ENCODE results near the gene CORO6.

The CORO6 gene

GRCh38 chr17:29630630-29631193 is 8.0 kb upstream of the CORO6 start:
- DNase-seq = no peak

GRCh38 chr17:29629839-29630238 is 7.1 kb upstream of the CORO6 start:
- no peak for DNase-seq

- no peak for DNase-seq
Observed at GRCh38 chr17:29628644-29629043, 5.9 kb upstream of the CORO6 start.

GRCh38 chr17:29627951-29628350 is 5.2 kb upstream of the CORO6 start:
- no peak for DNase-seq

- DNase-seq = no peak
Observed at GRCh38 chr17:29625037-29625750, 2.5 kb upstream of the CORO6 start.

GRCh38 chr17:29624586-29624985 is 1.9 kb upstream of the CORO6 start:
- no peak for DNase-seq

- no peak for DNase-seq
Observed at GRCh38 chr17:29623283-29623647, 553 bp upstream of the CORO6 start.

- no peak for DNase-seq
Observed at GRCh38 chr17:29621751-29622194, 939 bp downstream of the CORO6 start.

- no peak for DNase-seq
Observed at GRCh38 chr17:29620779-29621500, 1.8 kb downstream of the CORO6 start.

- DNase-seq = no peak
Observed at GRCh38 chr17:29620271-29620670, 2.4 kb downstream of the CORO6 start.

GRCh38 chr17:29619251-29619650 is 3.5 kb downstream of the CORO6 start:
- no peak for DNase-seq

GRCh38 chr17:29618272-29619065 is 4.2 kb downstream of the CORO6 start:
- DNase-seq = no peak

- peak; percentile 86 for DNase-seq
Observed at GRCh38 chr17:29617481-29618271, 5.0 kb downstream of the CORO6 start.

GRCh38 chr17:29617125-29617480 is 5.6 kb downstream of the CORO6 start:
- peak; percentile 88 for DNase-seq

GRCh38 chr17:29616300-29617048 is 6.2 kb downstream of the CORO6 start:
- no peak for DNase-seq

- DNase-seq = peak; percentile 78
Observed at GRCh38 chr17:29615492-29616299, 7.0 kb downstream of the CORO6 start.

- DNase-seq = peak; percentile 79
Observed at GRCh38 chr17:29615048-29615385, 7.7 kb downstream of the CORO6 start.

- DNase-seq = no peak
Observed at GRCh38 chr17:29614349-29615047, 8.2 kb downstream of the CORO6 start.

GRCh38 chr17:29613856-29614255 is 8.9 kb downstream of the CORO6 start:
- no peak for DNase-seq

GRCh38 chr17:29613352-29613837 is 9.3 kb downstream of the CORO6 start:
- peak; percentile 87 for DNase-seq

Measured in central memory CD4-positive, alpha-beta T cell (primary cell).